AG10803 (cell line): ENCODE measurements around the gene PACS2.

Source experiments
- DNase-seq: peaks from one replicate; pipeline ENCODE4 v3.0.0; 2010; ENCODE audit warnings: low read depth
- H3K4me3 ChIP-seq: 2 replicates; pipeline ENCODE4 v1.5.1; 2011; ENCODE audit warnings: mild to moderate bottlenecking, low read length, control low read depth
- CTCF ChIP-seq: conservative IDR thresholded peaks from 2 replicates; pipeline ENCODE4 v1.5.1; 2011; ENCODE audit warnings: mild to moderate bottlenecking, low read length, control low read depth, inconsistent platforms

PACS2 gene

GRCh38 chr14:105439710-105440553, 125.4 kb downstream of the PACS2 start:
- no peak; the same call in 1 of the 2 replicates for TF ChIP-seq CTCF
- peak; percentile 26 for DNase-seq
- H3K4me3 ChIP-seq, result no peak overlapping the region

- DNase-seq, result no peak
- no peak overlapping the region for H3K4me3 ChIP-seq
- TF ChIP-seq CTCF, result no peak
These were observed 126.0 kb downstream of the PACS2 start for GRCh38 chr14:105440554-105440900.

GRCh38 chr14:105440992-105441391, 126.4 kb downstream of the PACS2 start:
- TF ChIP-seq CTCF, result no peak
- no peak overlapping the region for H3K4me3 ChIP-seq
- no peak for DNase-seq

- no peak for DNase-seq
- H3K4me3 ChIP-seq, result no peak overlapping the region
- no peak for TF ChIP-seq CTCF
These were observed 127.6 kb downstream of the PACS2 start for GRCh38 chr14:105442125-105442524.

- no peak for TF ChIP-seq CTCF
- H3K4me3 ChIP-seq, result no peak overlapping the region
- DNase-seq, result no peak
These were observed 128.3 kb downstream of the PACS2 start for GRCh38 chr14:105442834-105443233.

GRCh38 chr14:105444859-105445258, 130.3 kb downstream of the PACS2 start:
- no peak for DNase-seq
- no peak overlapping the region for H3K4me3 ChIP-seq
- no peak for TF ChIP-seq CTCF

GRCh38 chr14:105445290-105445689, 130.7 kb downstream of the PACS2 start:
- DNase-seq, result no peak
- no peak overlapping the region for H3K4me3 ChIP-seq
- TF ChIP-seq CTCF, result no peak
